GM12878 (cell line): Measurements from ENCODE around the gene TBX10. TPM values are rescaled to one million over a fixed set of nuclear protein-coding genes. Genes with fewer than 3 reads are reported as not detected.

ENCODE experiments used
- CBX3 ChIP-seq: fragments of 200-600 bp; sonication (generic); IDR thresholded peaks from 2 replicates; pipeline ENCODE4 v1.6.1; 2016; ENCODE audit warnings: low read depth, borderline replicate concordance
- EP300 ChIP-seq, 2 experiments: fragments of 150-350 bp in 1 of 2; IDR thresholded peaks; 2 replicates each; pipeline ENCODE4 v1.6.1; 2011 to 2012; ENCODE audit warnings: low read depth in 2 of 2, low read length in 2 of 2, borderline replicate concordance in 1 of 2, improper control_type of control experiment in 1 of 2, inconsistent platforms in 1 of 2; ENCODE audit not compliant: control insufficient read depth in 1 of 2
- HDAC2 ChIP-seq: fragments of 200-600 bp; sonication (generic); IDR thresholded peaks from 2 replicates; pipeline ENCODE4 v1.6.1; 2017
- IRF4 ChIP-seq: IDR thresholded peaks from 2 replicates; pipeline ENCODE4 v1.6.1; 2011; ENCODE audit warnings: low read depth, low read length
- JUNB ChIP-seq: IDR thresholded peaks from 2 replicates; pipeline ENCODE4 v1.6.1; 2016; ENCODE audit warnings: antibody characterized with exemption, mild to moderate bottlenecking
- MYB ChIP-seq: fragments of 150-350 bp; IDR thresholded peaks from 2 replicates; pipeline ENCODE4 v1.6.1; 2014; ENCODE audit warnings: mild to moderate bottlenecking, low read depth, low read length, borderline replicate concordance
- NBN ChIP-seq: fragments of 450-650 bp; IDR thresholded peaks from 2 replicates; pipeline ENCODE4 v1.6.1; 2016
- NFYA ChIP-seq: IDR thresholded peaks from 2 replicates; pipeline ENCODE4 v1.6.1; 2011; ENCODE audit warnings: low read depth, mild to moderate bottlenecking, low read length, improper control_type of control experiment, borderline replicate concordance
- NFYB ChIP-seq: IDR thresholded peaks from 2 replicates; pipeline ENCODE4 v1.6.1; 2011; ENCODE audit warnings: low read depth, mild to moderate bottlenecking, low read length, improper control_type of control experiment, moderate library complexity; ENCODE audit not compliant: insufficient read depth
- NR2F1 ChIP-seq: fragments of 450-650 bp; conservative IDR thresholded peaks from 2 replicates; pipeline ENCODE4 v1.6.1; 2017; ENCODE audit warnings: mild to moderate bottlenecking
- PAX5 ChIP-seq: IDR thresholded peaks from 2 replicates; pipeline ENCODE4 v1.6.1; 2011; ENCODE audit warnings: low read depth, low read length, borderline replicate concordance
- RCOR1 ChIP-seq: conservative IDR thresholded peaks from 2 replicates; pipeline ENCODE4 v1.6.1; 2012; ENCODE audit warnings: low read depth, low read length, improper control_type of control experiment
- SIX5 ChIP-seq: IDR thresholded peaks from 2 replicates; pipeline ENCODE4 v1.6.1; 2011; ENCODE audit warnings: mild to moderate bottlenecking, low read depth, low read length, moderate library complexity; ENCODE audit not compliant: severe bottlenecking
- SREBF2 ChIP-seq: IDR thresholded peaks from 2 replicates; pipeline ENCODE4 v1.6.1; 2012; ENCODE audit warnings: mild to moderate bottlenecking, low read length
- ZNF207 ChIP-seq: fragments of 450-650 bp; IDR thresholded peaks from 2 replicates; pipeline ENCODE4 v1.6.1; 2014; ENCODE audit warnings: antibody characterized with exemption, mild to moderate bottlenecking, borderline replicate concordance
- polyA plus RNA-seq, 11 experiments: library from polyadenylated mRNA; depleted of rRNA in 4 of 11; unstranded in 6 of 11; stranded (reverse) in 5 of 11; fragments of >200 nt; fragmentation: Nextera tagmentation in 4 of 11; fragmentation: Illumina TruSeq in 1 of 11; extraction: Ambion mirVana in 4 of 11; extraction: Trizol in 1 of 11; gene quantifications; 1 replicate in 1 of 11; 2 replicates in 10 of 11; pipeline versions ENCODE4 v1.2.1 to v1.2.3, GENCODE V29; 2011 to 2016; ENCODE audit warnings: inconsistent platforms in 2 of 11, missing spikeins in 2 of 11, low read depth in 1 of 11
- total RNA-seq, 4 experiments: library from RNA; depleted of rRNA in 3 of 4; stranded (reverse); fragments of >200 nt in 3 of 4; fragmentation: Illumina TruSeq in 1 of 4; extraction: Trizol in 1 of 4; gene quantifications; 2 replicates each; pipeline versions ENCODE4 v1.2.1 to v1.2.3, GENCODE V29; 2013 to 2021
- TF ChIP-seq, protein P1 (sequence below): fragments of 450-650 bp; IDR thresholded peaks from 2 replicates; pipeline ENCODE4 v1.6.1; 2018; ENCODE audit warnings: borderline replicate concordance, mild to moderate bottlenecking; ENCODE audit not compliant: partially characterized antibody
- TF ChIP-seq, protein P2 (sequence below): IDR thresholded peaks from 2 replicates; pipeline ENCODE4 v1.6.1; 2012; ENCODE audit warnings: mild to moderate bottlenecking, low read depth, low read length
- TF ChIP-seq, protein P3 (sequence below): fragments of 450-650 bp; IDR thresholded peaks from 2 replicates; pipeline ENCODE4 v1.6.1; 2016; ENCODE audit warnings: mild to moderate bottlenecking, moderate library complexity, borderline replicate concordance
- TF ChIP-seq, protein P4 (sequence below): fragments of 150-350 bp; IDR thresholded peaks from 2 replicates; pipeline ENCODE4 v1.6.1; 2014; ENCODE audit warnings: mild to moderate bottlenecking, low read depth, low read length

The TBX10 gene
- total and polyA plus RNA-seq, 10 of the 15 experiments (the other 5 are each of a cell fraction or from before 2014, with no cell fraction given) = 0.10 to 0.44 (median 0.20) TPM; not detected in 4

- TF ChIP-seq CBX3 (no peak), SIX5 (no peak), MYB (no peak), NFYA (no peak), HDAC2 (no peak), RCOR1 (no peak), IRF4 (no peak), NR2F1 (peak; percentile 67), SREBF2 (no peak), PAX5 (no peak), EP300 (IDR thresholded peaks at IDR 0.05; ENCODE audit: borderline replicate concordance in 1 of 2, control insufficient read depth in 1 of 2, low read depth in 2 of 2, low read length in 2 of 2) (no peak), ZNF207 (peak; percentile 38; the same call in 1 of the 2 replicates), NBN (peak; percentile 73), JUNB (no peak), NFYB (no peak)
- TF ChIP-seq, protein P1, sequence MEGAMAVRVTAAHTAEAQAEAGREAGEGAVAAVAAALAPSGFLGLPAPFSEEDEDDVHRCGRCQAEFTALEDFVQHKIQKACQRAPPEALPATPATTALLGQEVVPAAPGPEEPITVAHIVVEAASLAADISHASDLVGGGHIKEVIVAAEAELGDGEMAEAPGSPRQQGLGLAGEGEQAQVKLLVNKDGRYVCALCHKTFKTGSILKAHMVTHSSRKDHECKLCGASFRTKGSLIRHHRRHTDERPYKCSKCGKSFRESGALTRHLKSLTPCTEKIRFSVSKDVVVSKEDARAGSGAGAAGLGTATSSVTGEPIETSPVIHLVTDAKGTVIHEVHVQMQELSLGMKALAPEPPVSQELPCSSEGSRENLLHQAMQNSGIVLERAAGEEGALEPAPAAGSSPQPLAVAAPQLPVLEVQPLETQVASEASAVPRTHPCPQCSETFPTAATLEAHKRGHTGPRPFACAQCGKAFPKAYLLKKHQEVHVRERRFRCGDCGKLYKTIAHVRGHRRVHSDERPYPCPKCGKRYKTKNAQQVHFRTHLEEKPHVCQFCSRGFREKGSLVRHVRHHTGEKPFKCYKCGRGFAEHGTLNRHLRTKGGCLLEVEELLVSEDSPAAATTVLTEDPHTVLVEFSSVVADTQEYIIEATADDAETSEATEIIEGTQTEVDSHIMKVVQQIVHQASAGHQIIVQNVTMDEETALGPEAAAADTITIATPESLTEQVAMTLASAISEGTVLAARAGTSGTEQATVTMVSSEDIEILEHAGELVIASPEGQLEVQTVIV = no peak
- TF ChIP-seq, protein P2, sequence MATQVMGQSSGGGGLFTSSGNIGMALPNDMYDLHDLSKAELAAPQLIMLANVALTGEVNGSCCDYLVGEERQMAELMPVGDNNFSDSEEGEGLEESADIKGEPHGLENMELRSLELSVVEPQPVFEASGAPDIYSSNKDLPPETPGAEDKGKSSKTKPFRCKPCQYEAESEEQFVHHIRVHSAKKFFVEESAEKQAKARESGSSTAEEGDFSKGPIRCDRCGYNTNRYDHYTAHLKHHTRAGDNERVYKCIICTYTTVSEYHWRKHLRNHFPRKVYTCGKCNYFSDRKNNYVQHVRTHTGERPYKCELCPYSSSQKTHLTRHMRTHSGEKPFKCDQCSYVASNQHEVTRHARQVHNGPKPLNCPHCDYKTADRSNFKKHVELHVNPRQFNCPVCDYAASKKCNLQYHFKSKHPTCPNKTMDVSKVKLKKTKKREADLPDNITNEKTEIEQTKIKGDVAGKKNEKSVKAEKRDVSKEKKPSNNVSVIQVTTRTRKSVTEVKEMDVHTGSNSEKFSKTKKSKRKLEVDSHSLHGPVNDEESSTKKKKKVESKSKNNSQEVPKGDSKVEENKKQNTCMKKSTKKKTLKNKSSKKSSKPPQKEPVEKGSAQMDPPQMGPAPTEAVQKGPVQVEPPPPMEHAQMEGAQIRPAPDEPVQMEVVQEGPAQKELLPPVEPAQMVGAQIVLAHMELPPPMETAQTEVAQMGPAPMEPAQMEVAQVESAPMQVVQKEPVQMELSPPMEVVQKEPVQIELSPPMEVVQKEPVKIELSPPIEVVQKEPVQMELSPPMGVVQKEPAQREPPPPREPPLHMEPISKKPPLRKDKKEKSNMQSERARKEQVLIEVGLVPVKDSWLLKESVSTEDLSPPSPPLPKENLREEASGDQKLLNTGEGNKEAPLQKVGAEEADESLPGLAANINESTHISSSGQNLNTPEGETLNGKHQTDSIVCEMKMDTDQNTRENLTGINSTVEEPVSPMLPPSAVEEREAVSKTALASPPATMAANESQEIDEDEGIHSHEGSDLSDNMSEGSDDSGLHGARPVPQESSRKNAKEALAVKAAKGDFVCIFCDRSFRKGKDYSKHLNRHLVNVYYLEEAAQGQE = no peak
- TF ChIP-seq, protein P3, sequence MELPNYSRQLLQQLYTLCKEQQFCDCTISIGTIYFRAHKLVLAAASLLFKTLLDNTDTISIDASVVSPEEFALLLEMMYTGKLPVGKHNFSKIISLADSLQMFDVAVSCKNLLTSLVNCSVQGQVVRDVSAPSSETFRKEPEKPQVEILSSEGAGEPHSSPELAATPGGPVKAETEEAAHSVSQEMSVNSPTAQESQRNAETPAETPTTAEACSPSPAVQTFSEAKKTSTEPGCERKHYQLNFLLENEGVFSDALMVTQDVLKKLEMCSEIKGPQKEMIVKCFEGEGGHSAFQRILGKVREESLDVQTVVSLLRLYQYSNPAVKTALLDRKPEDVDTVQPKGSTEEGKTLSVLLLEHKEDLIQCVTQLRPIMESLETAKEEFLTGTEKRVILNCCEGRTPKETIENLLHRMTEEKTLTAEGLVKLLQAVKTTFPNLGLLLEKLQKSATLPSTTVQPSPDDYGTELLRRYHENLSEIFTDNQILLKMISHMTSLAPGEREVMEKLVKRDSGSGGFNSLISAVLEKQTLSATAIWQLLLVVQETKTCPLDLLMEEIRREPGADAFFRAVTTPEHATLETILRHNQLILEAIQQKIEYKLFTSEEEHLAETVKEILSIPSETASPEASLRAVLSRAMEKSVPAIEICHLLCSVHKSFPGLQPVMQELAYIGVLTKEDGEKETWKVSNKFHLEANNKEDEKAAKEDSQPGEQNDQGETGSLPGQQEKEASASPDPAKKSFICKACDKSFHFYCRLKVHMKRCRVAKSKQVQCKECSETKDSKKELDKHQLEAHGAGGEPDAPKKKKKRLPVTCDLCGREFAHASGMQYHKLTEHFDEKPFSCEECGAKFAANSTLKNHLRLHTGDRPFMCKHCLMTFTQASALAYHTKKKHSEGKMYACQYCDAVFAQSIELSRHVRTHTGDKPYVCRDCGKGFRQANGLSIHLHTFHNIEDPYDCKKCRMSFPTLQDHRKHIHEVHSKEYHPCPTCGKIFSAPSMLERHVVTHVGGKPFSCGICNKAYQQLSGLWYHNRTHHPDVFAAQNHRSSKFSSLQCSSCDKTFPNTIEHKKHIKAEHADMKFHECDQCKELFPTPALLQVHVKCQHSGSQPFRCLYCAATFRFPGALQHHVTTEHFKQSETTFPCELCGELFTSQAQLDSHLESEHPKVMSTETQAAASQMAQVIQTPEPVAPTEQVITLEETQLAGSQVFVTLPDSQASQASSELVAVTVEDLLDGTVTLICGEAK = no peak
- TF ChIP-seq, protein P4, sequence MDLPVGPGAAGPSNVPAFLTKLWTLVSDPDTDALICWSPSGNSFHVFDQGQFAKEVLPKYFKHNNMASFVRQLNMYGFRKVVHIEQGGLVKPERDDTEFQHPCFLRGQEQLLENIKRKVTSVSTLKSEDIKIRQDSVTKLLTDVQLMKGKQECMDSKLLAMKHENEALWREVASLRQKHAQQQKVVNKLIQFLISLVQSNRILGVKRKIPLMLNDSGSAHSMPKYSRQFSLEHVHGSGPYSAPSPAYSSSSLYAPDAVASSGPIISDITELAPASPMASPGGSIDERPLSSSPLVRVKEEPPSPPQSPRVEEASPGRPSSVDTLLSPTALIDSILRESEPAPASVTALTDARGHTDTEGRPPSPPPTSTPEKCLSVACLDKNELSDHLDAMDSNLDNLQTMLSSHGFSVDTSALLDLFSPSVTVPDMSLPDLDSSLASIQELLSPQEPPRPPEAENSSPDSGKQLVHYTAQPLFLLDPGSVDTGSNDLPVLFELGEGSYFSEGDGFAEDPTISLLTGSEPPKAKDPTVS = no peak
Observed at GRCh38 chr11:67630228-67630942, 9.2 kb downstream of the TBX10 start (continued).
